ENCODE measurements around the gene DDB1. TPM values are rescaled to one million over a fixed set of nuclear protein-coding genes. Genes with fewer than 3 reads are reported as not detected.

DDB1 gene
- total RNA-seq, 1 donor from 2014 or later = 195 TPM

DNA sequence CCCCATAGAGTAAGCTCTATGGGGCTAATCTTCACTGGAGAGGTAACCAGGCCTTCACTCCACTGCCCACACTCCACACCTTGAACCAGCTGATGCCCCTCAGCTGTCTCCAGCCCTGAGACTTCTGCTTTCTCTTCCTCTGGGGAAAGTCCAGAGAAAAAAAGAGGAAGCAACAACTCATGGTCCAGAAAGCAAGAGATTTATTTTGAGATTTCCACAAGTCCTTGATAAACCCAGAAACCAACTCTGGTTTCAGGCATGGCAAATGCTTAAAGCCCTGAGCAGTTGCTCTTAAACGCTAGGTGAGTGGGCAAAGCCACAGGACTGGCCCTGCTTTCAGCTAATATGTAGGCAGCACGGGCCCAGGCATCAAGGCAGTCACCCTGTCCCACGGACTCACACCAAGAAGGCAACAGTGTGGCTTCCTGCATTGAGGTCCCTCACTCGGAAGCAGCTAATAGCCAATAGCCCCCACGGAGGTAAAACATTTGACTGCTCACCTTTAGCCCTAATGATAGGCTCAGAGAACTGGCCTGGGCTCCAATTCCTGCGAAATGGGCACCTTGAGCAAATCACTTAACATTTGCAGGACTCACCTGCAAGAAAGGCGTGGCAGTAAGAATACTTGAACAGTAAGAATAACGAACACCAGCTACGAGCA, 24.5 kb upstream of the DDB1 start:
- DNase-seq (ENCODE audit: low spot score) = no peak

GRCh38 chr11:61356706-61357105, 23.8 kb upstream of the DDB1 start:
- DNase-seq (ENCODE audit: low spot score) = no peak

DNA sequence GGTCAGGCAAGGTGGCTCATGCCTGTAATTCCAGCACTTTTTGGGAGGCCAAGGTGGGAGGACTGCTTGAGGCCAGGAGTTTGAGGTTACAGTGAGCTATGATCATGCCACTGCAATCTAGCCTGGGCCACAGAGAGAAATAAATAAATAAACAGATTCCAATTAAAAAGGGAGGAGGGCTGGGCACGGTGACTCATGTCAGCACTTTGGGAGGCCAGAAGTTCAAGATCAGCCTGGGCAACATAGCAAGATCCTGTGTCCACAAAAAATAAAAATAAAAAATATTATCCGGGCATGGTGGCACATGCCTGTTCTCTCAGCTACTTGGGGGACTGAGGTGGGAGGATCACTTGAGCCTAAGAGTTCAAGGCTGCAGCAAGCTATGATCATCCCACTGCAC, 21.3 kb upstream of the DDB1 start:
- DNase-seq (ENCODE audit: low spot score) = no peak

GRCh38 chr11:61353131-61354067, 20.5 kb upstream of the DDB1 start:
- DNase-seq (ENCODE audit: low spot score) = no peak

GRCh38 chr11:61352038-61352437, 19.1 kb upstream of the DDB1 start:
- no peak for DNase-seq (ENCODE audit: low spot score)

GRCh38 chr11:61350803-61351202, 17.9 kb upstream of the DDB1 start:
- DNase-seq (ENCODE audit: low spot score) = no peak

GRCh38 chr11:61350336-61350735, 17.4 kb upstream of the DDB1 start:
- no peak for DNase-seq (ENCODE audit: low spot score)

- no peak for DNase-seq (ENCODE audit: low spot score)
Measured at GRCh38 chr11:61349916-61350315, 17.0 kb upstream of the DDB1 start.

- DNase-seq (ENCODE audit: low spot score) = no peak
Measured at GRCh38 chr11:61349189-61349751, 16.4 kb upstream of the DDB1 start.

DNA sequence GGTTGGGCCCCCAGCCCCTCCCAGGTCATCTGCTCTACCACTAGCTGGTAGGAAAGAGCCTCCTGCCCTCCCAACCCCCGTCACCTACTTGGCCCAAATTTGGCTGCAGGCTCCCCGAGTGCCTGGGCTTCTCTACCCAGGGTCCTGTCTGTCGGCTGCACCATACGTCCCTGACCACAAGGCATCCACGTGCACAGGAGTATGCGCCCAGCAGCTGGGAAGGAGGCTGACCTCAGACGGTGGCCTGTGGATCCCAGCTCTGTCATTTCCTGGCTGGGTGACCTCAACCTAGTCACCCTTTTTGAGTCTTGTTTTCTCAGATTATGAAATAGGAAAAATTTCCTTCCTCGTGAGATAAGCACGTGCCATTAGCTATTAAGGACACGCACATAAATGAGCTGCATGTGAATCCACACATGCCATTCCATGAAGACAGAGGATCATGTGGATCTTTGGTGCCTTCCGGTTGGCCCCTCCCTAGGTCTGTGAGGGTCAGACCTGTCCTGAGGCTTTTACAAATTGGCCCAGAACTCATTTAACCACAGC, 15.1 kb upstream of the DDB1 start:
- DNase-seq (ENCODE audit: low spot score) = no peak

GRCh38 chr11:61345954-61346843, 13.3 kb upstream of the DDB1 start:
- DNase-seq (ENCODE audit: low spot score) = no peak

DNA sequence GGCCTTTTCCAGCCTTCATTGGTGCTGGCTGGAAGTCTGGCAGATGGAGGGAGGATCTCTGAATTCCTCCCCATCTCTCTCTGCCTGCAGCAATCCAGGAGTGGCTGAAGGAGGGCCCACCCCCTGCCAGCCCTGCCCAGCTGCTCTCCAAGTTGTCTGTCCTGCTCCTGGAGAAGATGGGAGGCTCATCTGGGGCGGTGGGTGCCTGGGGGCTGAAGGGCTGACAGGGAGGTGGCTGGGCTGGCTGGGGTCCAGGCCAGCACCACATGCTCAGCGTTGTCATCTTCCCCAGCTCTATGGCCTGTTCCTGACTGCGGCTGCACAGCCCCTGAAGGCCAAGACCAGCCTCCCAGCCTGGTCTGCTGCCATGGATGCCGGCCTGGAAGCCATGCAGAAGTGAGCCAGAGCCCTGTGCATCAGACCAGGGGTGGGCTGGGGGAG, 12.3 kb upstream of the DDB1 start:
- DNase-seq (ENCODE audit: low spot score) = no peak

DNA sequence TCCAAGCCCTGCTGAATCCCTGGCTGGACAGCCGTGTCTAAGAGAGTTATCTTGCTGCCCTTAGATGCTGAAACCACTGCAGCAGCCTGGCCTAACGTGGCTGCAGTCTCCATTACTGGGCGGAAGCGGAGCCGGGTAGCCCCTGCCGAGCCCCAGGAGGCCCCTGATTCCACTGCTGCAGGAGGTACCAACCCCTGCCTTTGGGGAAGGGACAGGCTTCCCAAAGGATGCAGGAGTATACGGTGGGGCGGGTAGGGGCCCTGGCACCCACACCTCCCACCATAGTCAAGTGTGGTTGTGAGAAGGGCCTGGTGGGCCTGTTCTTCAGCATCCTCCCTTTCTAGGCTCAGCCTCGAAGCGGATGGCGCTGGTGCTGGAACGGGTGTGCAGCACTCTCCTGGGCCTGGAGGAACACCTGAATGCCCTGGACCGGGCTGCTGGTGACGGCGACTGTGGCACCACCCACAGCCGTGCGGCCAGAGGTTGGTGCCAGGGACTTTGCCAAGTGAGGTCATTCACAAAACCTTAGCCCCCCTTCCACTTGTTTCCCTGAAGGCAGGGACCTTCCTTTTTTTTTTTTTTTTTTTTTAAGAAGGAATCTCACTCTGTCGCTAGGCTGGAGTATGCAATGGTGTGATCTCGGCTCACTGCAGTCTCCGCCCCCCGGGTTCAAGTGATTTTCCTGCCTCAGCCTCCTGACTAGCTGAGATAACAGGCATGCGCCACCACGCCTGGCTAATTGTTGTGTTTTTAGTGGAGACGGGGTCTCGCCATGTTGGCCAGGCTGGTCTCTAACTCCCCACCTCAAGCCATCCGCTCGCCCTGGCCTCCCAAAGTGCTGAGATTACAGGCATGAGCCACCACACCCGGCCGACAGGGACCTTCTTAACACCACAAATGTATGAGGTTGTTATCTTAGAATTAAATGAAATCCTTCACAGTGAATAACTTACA, 11.2 kb upstream of the DDB1 start:
- no peak for DNase-seq (ENCODE audit: low spot score)

DNA sequence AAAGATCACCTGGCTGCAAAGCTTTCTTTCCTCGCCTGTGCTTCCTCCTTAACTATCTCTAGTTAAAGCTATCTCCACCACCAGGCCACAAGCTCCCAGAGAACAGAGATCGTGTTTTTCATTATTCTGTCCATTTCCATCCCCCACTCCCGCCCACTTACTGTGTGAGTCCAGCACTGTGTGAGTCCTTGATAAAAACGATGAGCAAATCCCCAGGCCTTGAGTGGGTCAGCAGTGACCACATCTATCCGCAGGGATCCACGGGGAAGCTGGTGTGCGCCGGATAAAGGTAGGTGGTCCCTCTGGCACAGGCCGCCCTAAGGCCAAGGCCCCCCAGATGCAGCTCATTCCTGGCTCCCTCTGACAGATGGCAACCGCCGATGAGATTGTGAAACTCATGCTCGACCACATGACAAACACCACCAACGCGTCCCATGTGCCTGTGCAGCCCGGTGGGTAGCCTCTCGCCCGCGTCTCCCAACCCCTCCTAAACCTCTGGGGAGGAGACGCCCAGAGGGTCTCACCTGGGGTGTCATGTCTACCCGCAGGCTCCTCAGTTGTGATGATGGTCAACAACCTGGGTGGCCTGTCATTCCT, 9.4 kb upstream of the DDB1 start:
- DNase-seq (ENCODE audit: low spot score) = no peak

DNA sequence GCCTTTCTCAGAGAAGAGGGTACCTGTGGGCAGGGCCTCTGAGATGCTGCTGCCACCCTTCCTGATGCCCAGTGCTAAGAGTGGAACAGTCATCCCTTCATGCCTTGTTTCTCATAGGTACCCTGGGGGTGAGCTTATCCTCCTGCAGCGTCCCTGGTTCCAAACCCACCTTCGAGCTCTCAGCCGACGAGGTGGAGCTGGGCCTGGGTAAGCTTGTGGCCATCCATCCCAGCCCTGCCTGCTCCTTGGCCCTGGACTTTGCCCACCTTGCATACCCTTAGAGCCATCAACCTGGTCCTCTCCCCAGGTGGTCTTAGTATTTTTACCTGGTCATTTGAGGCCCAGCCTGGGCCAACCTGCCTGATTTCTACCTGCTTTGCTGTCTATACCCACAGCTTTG, 8.8 kb upstream of the DDB1 start:
- DNase-seq (ENCODE audit: low spot score) = no peak

DNA sequence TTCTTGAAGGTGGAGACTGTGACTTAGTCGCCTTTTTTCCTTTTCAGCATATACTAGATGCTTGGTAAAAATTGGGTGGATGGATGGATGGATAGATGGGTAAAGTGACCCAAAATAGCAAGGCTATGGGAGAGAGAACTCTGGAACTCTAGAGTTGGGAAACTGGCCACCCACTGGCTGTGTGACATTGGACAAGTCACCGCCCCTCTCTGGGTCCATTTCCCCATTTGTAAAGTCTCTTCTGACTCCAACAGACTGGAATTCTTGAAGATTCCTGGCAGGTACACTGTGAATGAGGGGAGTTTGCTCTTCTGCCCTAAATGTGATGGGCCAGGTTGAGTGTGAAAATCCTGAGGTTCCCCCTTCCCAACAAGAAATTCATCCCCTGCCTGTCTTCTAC, 8.1 kb upstream of the DDB1 start:
- no peak for DNase-seq (ENCODE audit: low spot score)

- DNase-seq (ENCODE audit: low spot score) = no peak
Measured at GRCh38 chr11:61339490-61339878, 6.6 kb upstream of the DDB1 start.

GRCh38 chr11:61338783-61339489, 6.0 kb upstream of the DDB1 start:
- no peak for DNase-seq (ENCODE audit: low spot score)

All from mesenteric fat pad (tissue), 1 donor.